ENCODE results near the gene IRF2BP1. TPM values are rescaled to one million over a fixed set of nuclear protein-coding genes. Genes with fewer than 3 reads are reported as not detected.

The IRF2BP1 gene
- total RNA-seq, 1 donor, result 25.7 TPM

DNA sequence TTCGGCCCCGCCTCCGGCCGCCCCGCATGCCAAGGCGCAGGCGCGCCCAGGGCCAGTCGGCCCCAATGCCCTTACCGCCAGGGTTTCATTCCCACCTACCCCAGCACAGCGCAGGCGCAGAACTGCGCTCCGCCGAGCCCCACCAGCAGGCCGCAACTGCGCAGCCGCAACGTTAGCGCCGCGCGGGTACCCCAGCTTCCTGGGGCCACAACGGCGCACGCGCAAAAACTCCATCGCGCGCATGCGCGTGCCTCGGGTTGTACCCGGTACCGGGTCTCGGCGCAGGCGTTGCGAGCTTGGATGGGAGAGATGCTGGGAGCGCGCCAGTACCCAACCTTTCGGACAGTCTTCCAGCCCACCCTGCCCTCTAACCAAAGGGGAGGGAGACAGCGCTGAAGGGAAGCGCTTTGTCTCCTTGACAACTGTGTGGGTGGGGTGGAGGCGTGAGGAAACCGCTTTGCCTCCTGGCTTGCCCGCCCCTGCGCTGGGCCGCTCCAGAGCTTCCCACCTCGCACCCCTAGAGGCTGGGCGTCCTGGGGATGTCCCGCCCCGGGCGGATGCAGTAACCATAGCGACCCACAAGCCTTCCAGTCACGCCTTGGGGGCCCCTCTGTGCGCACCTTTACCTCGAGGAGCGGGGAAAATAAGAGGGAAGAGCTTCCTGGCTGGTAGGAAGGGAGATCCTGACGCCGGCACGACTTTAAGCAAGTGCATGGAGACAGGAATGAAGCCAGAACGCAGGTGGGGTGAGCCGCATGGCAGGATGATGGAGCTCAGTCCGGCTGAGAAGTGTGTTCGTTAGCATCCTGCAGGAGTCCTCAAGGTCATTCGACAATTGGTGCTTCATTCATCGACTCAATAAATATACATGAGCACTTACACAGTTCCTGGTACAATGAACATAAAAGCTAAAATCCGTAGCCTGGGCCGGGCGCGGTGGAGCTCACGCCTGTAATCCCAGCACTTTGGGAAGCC lies 17.0 kb upstream of the IRF2BP1 start:
- TF ChIP-seq, protein P1, sequence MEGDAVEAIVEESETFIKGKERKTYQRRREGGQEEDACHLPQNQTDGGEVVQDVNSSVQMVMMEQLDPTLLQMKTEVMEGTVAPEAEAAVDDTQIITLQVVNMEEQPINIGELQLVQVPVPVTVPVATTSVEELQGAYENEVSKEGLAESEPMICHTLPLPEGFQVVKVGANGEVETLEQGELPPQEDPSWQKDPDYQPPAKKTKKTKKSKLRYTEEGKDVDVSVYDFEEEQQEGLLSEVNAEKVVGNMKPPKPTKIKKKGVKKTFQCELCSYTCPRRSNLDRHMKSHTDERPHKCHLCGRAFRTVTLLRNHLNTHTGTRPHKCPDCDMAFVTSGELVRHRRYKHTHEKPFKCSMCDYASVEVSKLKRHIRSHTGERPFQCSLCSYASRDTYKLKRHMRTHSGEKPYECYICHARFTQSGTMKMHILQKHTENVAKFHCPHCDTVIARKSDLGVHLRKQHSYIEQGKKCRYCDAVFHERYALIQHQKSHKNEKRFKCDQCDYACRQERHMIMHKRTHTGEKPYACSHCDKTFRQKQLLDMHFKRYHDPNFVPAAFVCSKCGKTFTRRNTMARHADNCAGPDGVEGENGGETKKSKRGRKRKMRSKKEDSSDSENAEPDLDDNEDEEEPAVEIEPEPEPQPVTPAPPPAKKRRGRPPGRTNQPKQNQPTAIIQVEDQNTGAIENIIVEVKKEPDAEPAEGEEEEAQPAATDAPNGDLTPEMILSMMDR (IDR thresholded peaks at IDR 0.05; ENCODE audit: insufficient read depth, low read length), result no peak
- H3K4me3 ChIP-seq (ENCODE audit: low read depth, low read length), result peak overlapping the region; percentile 84
- peak; percentile 97 for DNase-seq (ENCODE audit: low read depth)

DNA sequence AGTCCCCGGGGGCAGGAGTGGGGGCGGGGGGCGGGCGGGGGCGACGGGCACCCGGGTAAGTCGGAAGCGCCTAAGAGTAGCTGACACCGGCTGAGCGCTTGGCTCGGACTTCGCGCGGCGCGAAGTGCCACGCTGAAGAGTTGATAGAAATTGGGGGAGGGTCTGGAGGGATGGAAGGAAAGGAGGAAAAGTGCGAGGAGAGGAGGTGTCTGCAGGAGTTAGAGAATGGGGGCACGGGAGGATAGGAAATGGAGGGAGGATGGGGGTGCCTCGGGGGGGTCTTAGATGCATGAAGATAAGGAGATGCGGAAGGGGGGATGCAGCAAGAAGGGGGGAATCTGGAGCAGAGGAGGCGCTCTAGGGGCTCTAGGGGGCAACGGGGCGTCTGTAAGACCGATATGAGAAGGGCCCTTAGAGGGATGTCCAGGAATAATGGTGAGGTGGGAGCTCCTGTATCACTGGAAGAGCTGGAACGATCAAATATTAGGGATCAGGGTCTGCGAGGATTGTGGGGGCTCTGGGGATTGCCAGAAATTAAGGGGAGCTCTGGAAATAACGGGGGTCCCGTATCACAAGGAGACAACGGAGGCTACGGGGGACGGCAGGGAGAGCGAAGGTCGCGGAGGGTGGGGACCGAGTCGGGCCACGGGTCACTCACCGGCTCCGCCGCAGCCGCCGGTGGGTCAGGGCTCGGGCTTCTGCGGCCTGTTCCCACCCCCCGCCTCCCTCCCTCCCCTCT lies 16.1 kb upstream of the IRF2BP1 start, which contains the start of gene MYPOP:
Gene MYPOP, minus strand, starts transcription at position 702 of the 739 bp plus-strand sequence. CDS start 840 bp downstream, outside the sequence.
- TF ChIP-seq, protein P1 (IDR thresholded peaks at IDR 0.05; ENCODE audit: insufficient read depth, low read length), result no peak
- no peak for DNase-seq (ENCODE audit: low read depth)
- peak within 1 kb of the TSS; percentile 84 for H3K4me3 ChIP-seq (ENCODE audit: low read depth, low read length)

DNA sequence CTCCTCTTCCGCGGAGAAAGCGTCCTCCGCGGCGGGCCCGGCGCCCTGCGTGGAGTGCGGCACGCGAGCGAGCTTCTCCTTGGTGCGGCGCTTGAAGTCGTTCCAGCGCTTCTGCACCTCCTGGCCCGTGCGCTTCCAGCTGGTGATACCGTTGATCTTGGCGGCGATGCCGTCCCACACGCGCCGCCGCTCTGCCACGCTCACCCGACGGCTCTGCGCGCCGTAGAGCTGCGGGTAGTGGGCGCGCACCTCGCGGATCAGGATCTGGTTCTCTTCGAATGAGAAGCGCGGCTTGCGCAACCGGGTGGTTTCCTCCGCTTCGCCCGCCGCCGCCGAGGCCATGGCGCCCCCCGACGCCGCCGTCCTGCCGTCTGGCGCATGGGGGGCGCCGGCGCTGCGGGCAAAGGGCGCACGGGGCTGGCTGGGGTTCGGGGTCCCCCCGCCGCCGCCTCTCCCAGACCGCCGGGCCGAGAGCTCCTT lies 15.5 kb upstream of the IRF2BP1 start:
- DNase-seq (ENCODE audit: low read depth), result peak; percentile 51
- TF ChIP-seq, protein P1 (IDR thresholded peaks at IDR 0.05; ENCODE audit: insufficient read depth, low read length), result no peak
- H3K4me3 ChIP-seq (ENCODE audit: low read depth, low read length), result peak overlapping the region; percentile 84

DNA sequence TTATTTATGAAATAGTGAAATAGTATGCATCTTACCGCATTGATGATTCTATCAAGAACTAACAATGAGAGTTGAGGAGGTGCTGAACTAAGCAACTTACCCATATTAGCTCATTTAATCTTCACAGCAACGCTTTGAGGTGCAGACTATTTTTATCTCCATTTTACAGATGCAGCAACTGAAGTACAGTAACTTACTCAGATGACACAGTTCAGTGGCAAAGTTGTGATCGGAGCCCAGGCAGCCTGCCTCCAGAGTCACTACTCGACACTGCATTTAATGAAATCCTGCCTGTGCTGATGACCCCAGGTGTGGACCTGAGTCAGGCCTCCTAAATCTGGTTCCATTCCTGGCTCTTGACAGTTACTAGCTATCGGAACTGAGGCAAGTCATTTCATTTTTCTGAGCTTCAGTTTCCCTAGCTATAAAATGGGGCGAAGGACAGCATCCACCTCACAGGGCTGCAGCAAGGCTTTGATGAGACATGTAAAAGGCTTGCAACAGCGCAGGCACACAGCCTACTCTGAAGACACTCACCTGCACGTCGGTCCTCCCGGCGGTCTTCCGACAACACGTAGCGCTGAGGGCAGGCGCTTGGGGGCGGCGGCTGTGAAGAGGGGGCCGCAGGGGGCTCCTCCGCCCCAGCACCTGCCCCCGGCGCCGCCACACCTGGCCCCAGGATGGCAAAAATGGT lies 14.9 kb upstream of the IRF2BP1 start:
- TF ChIP-seq, protein P1 (IDR thresholded peaks at IDR 0.05; ENCODE audit: insufficient read depth, low read length), result no peak

DNA sequence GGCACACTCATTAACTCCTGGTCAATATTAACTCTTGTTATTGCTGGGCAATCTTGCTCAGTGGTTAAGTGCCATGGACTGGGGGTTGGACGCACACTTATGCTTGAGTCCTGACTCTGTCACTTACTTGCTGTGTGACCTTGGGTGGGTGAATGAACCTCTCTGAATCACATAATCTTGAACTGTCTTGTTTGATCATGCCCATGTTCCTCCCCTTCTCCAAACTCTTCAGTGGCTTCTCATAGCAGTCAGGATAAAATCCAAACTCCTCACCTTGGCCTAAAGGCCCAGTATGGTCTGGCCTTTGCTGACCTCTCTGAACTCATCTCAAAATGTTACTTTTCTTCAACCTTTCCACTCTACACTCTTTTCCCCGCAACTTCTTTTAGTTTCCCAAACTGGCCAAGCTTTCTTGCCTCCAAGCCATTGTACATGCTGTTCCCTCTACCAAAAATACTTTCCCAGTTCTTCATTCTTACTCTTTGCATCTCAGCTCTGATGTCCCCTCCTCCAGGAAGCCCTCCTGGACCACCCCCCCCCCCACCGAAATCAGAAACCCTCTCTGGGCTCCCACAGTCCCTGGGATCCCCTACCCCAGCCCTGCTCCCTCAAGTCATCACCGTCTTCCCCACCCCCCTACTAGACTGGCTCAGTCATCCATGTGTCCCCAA lies 14.1 kb upstream of the IRF2BP1 start:
- DNase-seq (ENCODE audit: low read depth), result no peak
- TF ChIP-seq, protein P1 (IDR thresholded peaks at IDR 0.05; ENCODE audit: insufficient read depth, low read length), result no peak
- no peak overlapping the region for H3K4me3 ChIP-seq (ENCODE audit: low read depth, low read length)

More for the DNA sequence above, 14.9 kb upstream of the IRF2BP1 start:
- H3K4me3 ChIP-seq (ENCODE audit: low read depth, low read length), result peak overlapping the region; percentile 84
- DNase-seq (ENCODE audit: low read depth), result no peak

DNA sequence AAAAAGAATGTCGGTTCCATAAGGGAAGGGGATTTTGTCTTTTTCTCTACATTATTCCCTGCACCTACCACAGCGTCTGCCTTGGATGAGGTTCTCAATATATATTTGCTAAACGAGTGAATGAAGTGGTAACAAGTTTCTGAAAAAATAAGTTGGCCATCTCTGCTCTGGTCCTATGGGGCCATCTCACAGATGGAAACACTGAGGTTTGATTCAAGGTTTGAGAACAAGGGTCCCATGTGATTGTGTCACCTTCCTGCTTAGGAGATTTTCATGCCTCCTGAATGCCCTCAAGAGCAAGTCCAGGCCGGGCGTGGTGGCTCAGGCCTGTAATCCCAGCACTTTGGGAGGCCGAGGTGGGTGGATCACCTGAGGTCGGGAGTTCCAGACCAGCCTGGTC lies 13.3 kb upstream of the IRF2BP1 start:
- no peak for DNase-seq (ENCODE audit: low read depth)
- H3K4me3 ChIP-seq (ENCODE audit: low read depth, low read length), result no peak overlapping the region
- TF ChIP-seq, protein P1 (IDR thresholded peaks at IDR 0.05; ENCODE audit: insufficient read depth, low read length), result no peak

Measured in fibroblast of the aortic adventitia (primary cell).